HG03097 (cell line): ENCODE measurements around the gene TMIGD3.
A peak's percentile ranks its signal among the peaks of the same experiment; 100 is the strongest.

ENCODE experiments used
- ATAC-seq: cut with Tn5 transposase; IDR thresholded peaks from one replicate; pipeline ENCODE4 v1.9.1; 2021; ENCODE audit not compliant: unreplicated experiment, low FRiP score

Gene TMIGD3

DNA sequence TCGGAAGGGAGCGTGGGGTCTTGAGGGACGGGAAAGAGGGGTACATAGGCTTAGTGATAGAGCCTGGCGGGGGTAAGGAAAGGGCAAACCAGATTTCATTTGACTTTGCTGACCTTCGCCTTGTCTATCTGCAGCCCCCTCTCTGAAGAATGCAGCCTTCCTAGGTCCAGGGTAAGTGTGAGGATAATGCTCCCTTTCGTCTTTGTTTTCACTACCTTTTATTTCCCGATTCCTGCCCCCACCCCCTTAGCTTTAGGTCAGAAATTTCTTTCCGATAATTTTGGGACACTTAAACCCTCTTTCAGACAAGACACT is 53.8 kb downstream of the TMIGD3 start:
- ATAC-seq, result peak; percentile 2

DNA sequence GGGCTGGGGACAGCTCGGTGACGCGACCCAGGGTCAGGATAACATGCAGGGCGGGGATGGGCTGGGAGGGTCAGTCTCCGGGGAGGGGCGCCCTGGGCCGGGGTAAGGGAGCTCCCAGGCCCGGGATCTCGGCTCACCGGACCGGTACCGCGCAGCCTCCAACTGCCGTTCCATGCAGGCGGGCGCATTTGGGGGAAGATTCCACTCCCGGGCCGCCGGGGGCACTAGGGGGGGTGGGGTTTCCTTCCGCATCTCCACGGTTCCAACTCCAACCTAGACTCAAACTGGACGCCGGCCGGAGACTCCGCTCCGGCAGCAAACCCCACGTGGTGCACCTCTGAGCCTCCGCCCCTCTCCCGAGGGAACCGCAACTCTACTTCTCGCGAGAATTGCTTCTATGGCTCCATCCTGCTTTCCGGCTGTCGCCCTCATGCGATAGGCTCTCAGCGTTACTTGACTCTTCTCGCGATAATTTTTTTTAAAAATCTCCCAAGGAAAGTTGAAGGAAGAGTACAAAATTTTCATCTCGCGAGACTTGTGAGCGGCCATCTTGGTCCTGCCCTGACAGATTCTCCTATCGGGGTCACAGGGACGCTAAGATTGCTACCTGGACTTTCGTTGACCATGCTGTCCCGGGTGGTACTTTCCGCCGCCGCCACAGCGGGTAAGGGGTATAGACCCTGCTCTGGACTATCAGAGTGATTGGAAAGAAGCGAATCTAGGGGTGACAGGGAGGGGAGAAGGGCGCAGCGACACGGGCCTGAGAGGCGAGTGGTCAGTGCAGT is 54.3 kb downstream of the TMIGD3 start, which contains the start of the genes ATP5PB and WDR77:
ATP5PB (plus strand) TSS at position 547 of the 785 bp plus-strand sequence; CDS start at position 625, 78 bp downstream.
WDR77 (minus strand) TSS at position 339 of the 785 bp plus-strand sequence; CDS start at position 252, 87 bp downstream.
- peak; percentile 94 for ATAC-seq

GRCh38 chr1:111448482-111448917 is 54.9 kb downstream of the TMIGD3 start:
- ATAC-seq, result peak; percentile 19

- no peak for ATAC-seq
Observed at GRCh38 chr1:111446967-111447892, 56.2 kb downstream of the TMIGD3 start.

DNA sequence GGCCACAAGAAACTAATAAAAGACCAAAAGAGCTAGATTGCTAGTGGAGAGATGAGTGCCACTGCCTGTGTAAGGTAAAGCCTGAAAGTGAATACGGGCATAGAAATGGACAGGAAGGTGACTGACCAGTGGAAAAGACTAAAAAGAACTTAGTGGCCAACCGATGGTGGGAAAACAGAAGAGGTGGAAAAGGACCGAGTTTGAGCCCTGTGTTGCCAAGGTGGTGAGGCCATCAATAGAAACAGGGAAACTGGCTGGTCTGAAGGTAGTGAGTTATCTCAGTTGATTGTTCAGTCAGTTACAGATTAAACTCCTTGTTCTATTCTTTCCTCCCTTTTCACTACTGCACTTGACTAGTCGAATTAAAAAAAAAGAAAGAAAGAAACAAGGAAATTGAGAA is 56.9 kb downstream of the TMIGD3 start:
- no peak for ATAC-seq

- ATAC-seq, result no peak
Observed at GRCh38 chr1:111444031-111444430, 59.4 kb downstream of the TMIGD3 start.

GRCh38 chr1:111442457-111442856 is 61.0 kb downstream of the TMIGD3 start:
- ATAC-seq, result no peak

DNA sequence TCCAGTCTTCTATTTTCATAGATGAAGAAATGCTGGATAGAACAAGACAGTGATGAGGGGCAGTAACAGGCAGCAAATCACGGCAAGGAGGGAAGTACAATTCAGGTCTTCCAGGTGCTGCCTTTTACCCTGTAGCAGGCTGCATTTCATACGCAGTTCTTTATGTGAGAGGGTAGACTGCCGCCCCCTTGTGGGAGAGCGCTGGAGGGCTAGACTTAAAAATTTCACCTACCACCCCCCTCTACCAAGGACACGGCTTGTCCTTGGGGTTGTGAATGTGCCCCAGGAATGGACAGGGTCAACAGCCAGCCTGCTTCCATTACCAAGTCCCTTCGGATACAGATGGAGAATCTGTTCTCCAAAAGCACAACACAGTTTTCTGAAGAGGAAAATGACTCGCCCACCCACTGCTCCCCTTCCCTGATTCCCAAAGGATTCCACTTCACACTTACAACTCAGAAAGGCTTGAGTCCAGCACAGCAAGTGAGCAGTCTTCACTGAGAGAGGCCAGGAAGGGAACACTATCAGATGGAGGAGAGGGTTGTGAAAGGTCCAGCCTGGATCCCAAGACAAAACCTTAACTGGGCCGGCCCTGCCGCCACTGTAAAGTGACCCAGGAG is 61.8 kb downstream of the TMIGD3 start:
- no peak for ATAC-seq

- ATAC-seq, result no peak
Observed at GRCh38 chr1:111439461-111440351, 63.7 kb downstream of the TMIGD3 start.

DNA sequence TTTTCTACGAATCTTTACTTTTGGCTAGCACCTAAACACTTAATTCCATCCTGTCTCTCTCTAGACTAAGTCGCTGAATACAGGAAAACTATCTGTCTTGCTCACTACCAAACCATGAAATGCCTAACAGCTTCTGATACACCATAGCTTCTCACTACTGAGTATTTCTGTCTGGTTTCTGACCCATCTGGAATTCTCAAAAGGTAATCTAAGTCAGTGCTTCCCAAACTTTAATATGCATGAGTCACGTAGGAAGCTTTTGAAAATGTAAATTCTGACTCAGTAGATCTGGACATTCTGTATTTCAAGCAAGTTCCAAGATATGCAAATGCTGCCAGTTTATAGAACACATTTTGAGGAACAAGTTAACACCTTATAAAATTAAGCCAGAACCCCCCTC is 66.7 kb downstream of the TMIGD3 start:
- no peak for ATAC-seq
